OCI-LY3 (cell line): ENCODE measurements around the gene CFAP77.

Experiments
- EZH2phosphoT487 ChIP-seq: fragments of 200-600 bp; shearing (Covaris generic); IDR thresholded peaks from 2 replicates; pipeline ENCODE4 v1.6.1; 2018; ENCODE audit warnings: antibody characterized with exemption, mixed run types, low read depth
- TF ChIP-seq, protein P1 (sequence below): fragments of 200-600, 300-600 bp; sonication (generic); IDR thresholded peaks from 2 replicates; pipeline ENCODE4 v1.5.1; 2014; ENCODE audit warnings: antibody characterized with exemption, low read length, low read depth

- TF ChIP-seq EZH2phosphoT487 = no peak
- TF ChIP-seq, protein P1, sequence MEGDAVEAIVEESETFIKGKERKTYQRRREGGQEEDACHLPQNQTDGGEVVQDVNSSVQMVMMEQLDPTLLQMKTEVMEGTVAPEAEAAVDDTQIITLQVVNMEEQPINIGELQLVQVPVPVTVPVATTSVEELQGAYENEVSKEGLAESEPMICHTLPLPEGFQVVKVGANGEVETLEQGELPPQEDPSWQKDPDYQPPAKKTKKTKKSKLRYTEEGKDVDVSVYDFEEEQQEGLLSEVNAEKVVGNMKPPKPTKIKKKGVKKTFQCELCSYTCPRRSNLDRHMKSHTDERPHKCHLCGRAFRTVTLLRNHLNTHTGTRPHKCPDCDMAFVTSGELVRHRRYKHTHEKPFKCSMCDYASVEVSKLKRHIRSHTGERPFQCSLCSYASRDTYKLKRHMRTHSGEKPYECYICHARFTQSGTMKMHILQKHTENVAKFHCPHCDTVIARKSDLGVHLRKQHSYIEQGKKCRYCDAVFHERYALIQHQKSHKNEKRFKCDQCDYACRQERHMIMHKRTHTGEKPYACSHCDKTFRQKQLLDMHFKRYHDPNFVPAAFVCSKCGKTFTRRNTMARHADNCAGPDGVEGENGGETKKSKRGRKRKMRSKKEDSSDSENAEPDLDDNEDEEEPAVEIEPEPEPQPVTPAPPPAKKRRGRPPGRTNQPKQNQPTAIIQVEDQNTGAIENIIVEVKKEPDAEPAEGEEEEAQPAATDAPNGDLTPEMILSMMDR = no peak
Measured at GRCh38 chr9:132551556-132551955, 141.5 kb downstream of the CFAP77 start.
